H1 (cell line): ENCODE measurements around the gene NBEA. TPM values are rescaled to one million over a fixed set of nuclear protein-coding genes. Genes with fewer than 3 reads are reported as not detected.

ENCODE experiments used
- CTCF ChIA-PET: fragments of 300-600 bp; sonication (Branson Sonifier 250); formaldehyde crosslinking; loops from one replicate; lab custom pipeline; 2021; ENCODE audit not compliant: partially characterized antibody; lab: Charles Lee
- POLR2A ChIA-PET: fragments of 300-600 bp; sonication (Branson Sonifier 250); formaldehyde crosslinking; loops from one replicate; lab custom pipeline; 2021; ENCODE audit warnings: inconsistent platforms; ENCODE audit not compliant: partially characterized antibody; lab: Charles Lee
- DNase-seq, 2 experiments: peaks; one replicate each; pipeline versions ENCODE4 v3.0.0 to v3.0.0-alpha.2; 2010 to 2022; ENCODE audit warnings: low spot score in 2 of 2, low read depth in 1 of 2, mixed read lengths in 1 of 2
- FAIRE-seq: peaks from 2 replicates; lab custom pipeline; 2011; peaks lifted over from hg19 to GRCh38; lab: Jason Lieb, UNC
- H2AFZ ChIP-seq: 2 replicates; pipeline ENCODE4 v1.8.1; 2012; ENCODE audit warnings: low read length, inconsistent platforms
- H2AK5ac ChIP-seq: 2 replicates; pipeline ENCODE4 v1.6.1; 2013; ENCODE audit warnings: low read depth, low read length
- H2BK120ac ChIP-seq: replicated peaks from 2 replicates; pipeline ENCODE3; 2013; ENCODE audit warnings: low read depth, low read length, inconsistent platforms
- H2BK12ac ChIP-seq: 2 replicates; pipeline ENCODE4 v1.6.1; 2013; ENCODE audit warnings: low read depth, low read length
- H2BK15ac ChIP-seq: 2 replicates; pipeline ENCODE4 v1.6.1; 2013; ENCODE audit warnings: low read length
- H2BK20ac ChIP-seq: 2 replicates; pipeline ENCODE4 v1.6.1; 2013; ENCODE audit warnings: low read length
- H2BK5ac ChIP-seq: 2 replicates; pipeline ENCODE4 v1.6.1; 2013; ENCODE audit warnings: low read depth, low read length
- H3K14ac ChIP-seq: 2 replicates; pipeline ENCODE4 v1.6.1; 2013; ENCODE audit warnings: inconsistent platforms; ENCODE audit not compliant: insufficient read length
- H3K18ac ChIP-seq: 2 replicates; pipeline ENCODE4 v1.6.1; 2013; ENCODE audit warnings: low read length; ENCODE audit errors: extremely low read depth
- H3K23ac ChIP-seq: 2 replicates; pipeline ENCODE4 v1.6.1; 2013; ENCODE audit warnings: inconsistent platforms; ENCODE audit not compliant: insufficient read length
- H3K23me2 ChIP-seq: 2 replicates; pipeline ENCODE4 v1.6.1; 2013; ENCODE audit warnings: low read depth, low read length
- H3K27ac ChIP-seq: 2 replicates; pipeline ENCODE4 v1.6.1; 2011; ENCODE audit warnings: low read depth, low read length, inconsistent platforms
- H3K27me3 ChIP-seq, 4 experiments: replicated peaks in 1 of 4; 1 replicate in 1 of 4; 2 replicates in 3 of 4; pipeline versions ENCODE4 v1.6.1 to v1.8.1; 2011 to 2013; ENCODE audit warnings: low read length in 3 of 4, mild to moderate bottlenecking in 3 of 4, inconsistent platforms in 2 of 4, mixed read lengths in 2 of 4, moderate library complexity in 1 of 4; ENCODE audit not compliant: control insufficient read depth in 3 of 4, insufficient read depth in 3 of 4; ENCODE audit errors: extremely low read depth in 1 of 4
- H3K36me3 ChIP-seq, 4 experiments: 2 replicates each; pipeline versions ENCODE4 v1.6.1 to v1.8.1; 2011 to 2013; ENCODE audit warnings: mild to moderate bottlenecking in 4 of 4, low read length in 3 of 4, moderate library complexity in 2 of 4, control low read depth in 1 of 4, inconsistent platforms in 1 of 4; ENCODE audit not compliant: insufficient read depth in 4 of 4, control insufficient read depth in 2 of 4
- H3K4ac ChIP-seq: replicated peaks from 2 replicates; pipeline ENCODE3; 2013; ENCODE audit warnings: low read length, low read depth, mixed read lengths, inconsistent platforms; ENCODE audit not compliant: insufficient read length
- H3K4me1 ChIP-seq, 4 experiments: replicated peaks in 1 of 4; 1 replicate in 1 of 4; 2 replicates in 3 of 4; pipeline versions ENCODE4 v1.6.1 to v1.8.1; 2011 to 2013; ENCODE audit warnings: low read length in 3 of 4, inconsistent platforms in 2 of 4, mixed read lengths in 1 of 4; ENCODE audit not compliant: insufficient read depth in 4 of 4, control insufficient read depth in 3 of 4
- H3K4me2 ChIP-seq, 2 experiments: 2 replicates each; pipeline versions ENCODE4 v1.6.1 to v1.8.1; 2011 to 2013; ENCODE audit warnings: low read depth in 2 of 2, low read length in 2 of 2, control low read depth in 1 of 2, inconsistent platforms in 1 of 2, mild to moderate bottlenecking in 1 of 2; ENCODE audit not compliant: insufficient read depth in 1 of 2
- H3K4me3 ChIP-seq, 4 experiments: fragments of 200-600, 300-600 bp in 1 of 4; sonication (generic), shearing (Covaris generic), sonication (Bioruptor Twin) in 1 of 4; 2 replicates each; pipeline versions ENCODE4 v1.5.1 to v1.8.1; 2011 to 2016; ENCODE audit warnings: low read length in 4 of 4, low read depth in 3 of 4, control low read depth in 2 of 4, inconsistent platforms in 2 of 4, mild to moderate bottlenecking in 2 of 4, mixed read lengths in 1 of 4, moderate library complexity in 1 of 4; ENCODE audit not compliant: insufficient read depth in 2 of 4; ENCODE audit errors: extremely low read depth in 1 of 4
- H3K56ac ChIP-seq: replicated peaks from 2 replicates; pipeline ENCODE3; 2013; ENCODE audit warnings: low read depth, mild to moderate bottlenecking, mixed read lengths, low read length, inconsistent platforms; ENCODE audit not compliant: insufficient read length
- H3K79me1 ChIP-seq: 2 replicates; pipeline ENCODE4 v1.6.1; 2013; ENCODE audit warnings: low read depth, low read length, control low read depth
- H3K79me2 ChIP-seq, 2 experiments: 2 replicates each; pipeline versions ENCODE4 v1.6.1 to v1.8.1; 2012 to 2013; ENCODE audit warnings: low read length in 2 of 2, mild to moderate bottlenecking in 2 of 2, inconsistent platforms in 1 of 2; ENCODE audit not compliant: insufficient read depth in 2 of 2, control insufficient read depth in 1 of 2
- H3K9ac ChIP-seq, 4 experiments: replicated peaks in 1 of 4; 1 replicate in 1 of 4; 2 replicates in 3 of 4; pipeline versions ENCODE4 v1.6.1 to v1.8.1; 2011 to 2013; ENCODE audit warnings: low read depth in 3 of 4, low read length in 3 of 4, control low read depth in 2 of 4, mild to moderate bottlenecking in 2 of 4, moderate library complexity in 2 of 4, inconsistent platforms in 1 of 4; ENCODE audit errors: extremely low read depth in 1 of 4
- H3K9me3 ChIP-seq, 2 experiments: 2 replicates each; pipeline versions ENCODE4 v1.6.1 to v1.8.1; 2012 to 2013; ENCODE audit warnings: mild to moderate bottlenecking in 2 of 2, moderate library complexity in 2 of 2, control low read depth in 1 of 2, inconsistent platforms in 1 of 2, low read depth in 1 of 2, low read length in 1 of 2, mixed read lengths in 1 of 2; ENCODE audit not compliant: insufficient read depth in 2 of 2
- H4K20me1 ChIP-seq, 2 experiments: replicated peaks in 1 of 2; 2 replicates each; pipeline versions ENCODE3 to v1.8.1; 2011 to 2013; ENCODE audit warnings: inconsistent platforms in 2 of 2, low read length in 2 of 2, mild to moderate bottlenecking in 1 of 2; ENCODE audit not compliant: insufficient read depth in 2 of 2, control insufficient read depth in 1 of 2
- H4K5ac ChIP-seq: 2 replicates; pipeline ENCODE4 v1.6.1; 2013; ENCODE audit warnings: low read length, low read depth, mixed read lengths, inconsistent platforms; ENCODE audit not compliant: insufficient read length
- H4K8ac ChIP-seq: 2 replicates; pipeline ENCODE4 v1.8.0; 2013; ENCODE audit warnings: mild to moderate bottlenecking, moderate library complexity, low read length, inconsistent platforms; ENCODE audit not compliant: insufficient read depth; ENCODE audit errors: extremely low read depth
- H4K91ac ChIP-seq: replicated peaks from 2 replicates; pipeline ENCODE3; 2013; ENCODE audit warnings: low read length, mixed read lengths, inconsistent platforms; ENCODE audit not compliant: insufficient read length
- BACH1 ChIP-seq: IDR thresholded peaks from 2 replicates; pipeline ENCODE4 v1.6.1; 2012; ENCODE audit warnings: low read length, improper control_type of control experiment
- BCL11A ChIP-seq, 2 experiments: IDR thresholded peaks; one replicate each; pipeline ENCODE4 v1.6.1; 2011; ENCODE audit warnings: low read depth in 2 of 2, low read length in 2 of 2, mild to moderate bottlenecking in 2 of 2
- CHD2 ChIP-seq: IDR thresholded peaks from 2 replicates; pipeline ENCODE4 v1.6.1; 2012; ENCODE audit warnings: low read length, improper control_type of control experiment
- RAD21 ChIP-seq, 2 experiments: IDR thresholded peaks in 1 of 2; conservative IDR thresholded peaks in 1 of 2; 2 replicates each; pipeline ENCODE4 v1.6.1; 2011; ENCODE audit warnings: low read depth in 2 of 2, low read length in 2 of 2, improper control_type of control experiment in 1 of 2, inconsistent platforms in 1 of 2, mild to moderate bottlenecking in 1 of 2, moderate library complexity in 1 of 2
- TEAD4 ChIP-seq: IDR thresholded peaks from 2 replicates; pipeline ENCODE4 v1.6.1; 2012; ENCODE audit warnings: low read depth, low read length, inconsistent platforms, mixed read lengths
- WGBS, 2 experiments: shearing (Covaris generic) in 1 of 2; methylation state at CpG; one replicate each; pipeline versions ENCODE4 v1.1.6 to v1.1.7; 2013 to 2015; ENCODE audit warnings: low lambda C conversion rate in 2 of 2, mixed read lengths in 2 of 2, inconsistent platforms in 1 of 2, low coverage in 1 of 2, missing lambda C conversion rate in 1 of 2; ENCODE audit not compliant: insufficient replicate concordance in 2 of 2, insufficient coverage in 1 of 2, insufficient read length in 1 of 2; ENCODE audit errors: extremely low coverage in 1 of 2, missing lambda C conversion rate in 1 of 2; 5-methylcytosine and 5-hydroxymethylcytosine counted together
- polyA plus RNA-seq, 7 experiments: library from polyadenylated mRNA; depleted of rRNA in 3 of 7; stranded (reverse) in 5 of 7; unstranded in 2 of 7; fragments of >200 nt in 5 of 7; fragments of 200-250 nt in 2 of 7; gene quantifications; 1 replicate in 5 of 7; 2 replicates in 1 of 7; 4 replicates in 1 of 7; pipeline versions ENCODE4 v1.2.1 to v1.2.3, GENCODE V29; 2011 to 2013; ENCODE audit warnings: missing spikeins in 2 of 7, mixed read lengths in 2 of 7
- total RNA-seq: library from RNA; stranded (reverse); fragmentation: NEBNext Ultra II Directional; extraction: Animal tissue kit (Norgen Biotek cat#: 25700); gene quantifications from 2 replicates; pipeline ENCODE4 v1.2.1, GENCODE V29; 2021
- TF ChIP-seq, protein P1 (sequence below): IDR thresholded peaks from 2 replicates; pipeline ENCODE4 v1.6.1; 2012; ENCODE audit warnings: inconsistent platforms

NBEA gene
- total and polyA plus RNA-seq, 2 of the 8 experiments (the other 6 are each of a cell fraction or from before 2014, with no cell fraction given): 14.2 to 21.5 TPM

DNA sequence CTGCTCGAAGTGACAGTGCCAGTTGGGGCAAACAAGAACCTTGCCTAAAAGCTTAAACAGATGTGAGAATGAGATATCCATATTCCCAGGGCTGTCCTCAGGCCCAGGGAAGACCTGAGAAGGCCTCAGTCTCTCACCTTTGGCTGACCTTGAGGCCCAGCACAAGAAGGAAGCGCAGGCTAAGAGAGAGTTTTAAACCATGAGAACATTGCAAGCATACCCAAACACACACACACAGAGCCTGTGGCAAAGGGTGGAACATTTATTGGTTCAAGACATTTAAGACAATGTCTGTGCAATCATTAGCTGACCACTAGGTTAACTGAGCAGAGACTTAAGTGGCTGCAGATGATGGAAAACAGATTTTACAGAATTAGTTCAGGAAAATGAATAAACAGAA lies 248.2 kb downstream of the NBEA start:
- Histone ChIP-seq H2BK120ac (no peak overlapping the region), H3K4me1 (no peaks in the 10 kb centered on the region), H3K36me3 (no peaks in the 10 kb centered on the region), H3K23ac (no peak overlapping the region), H3K23me2 (no peaks in the 10 kb centered on the region), H2BK12ac (no peak overlapping the region), H2AFZ (no peak overlapping the region), H3K27ac (no peak overlapping the region), H4K5ac (no peak overlapping the region), H3K9ac (no peak overlapping the region), H2BK20ac (no peak overlapping the region), H3K4me3 (no peak overlapping the region), H3K27me3 (no peaks in the 10 kb centered on the region), H2AK5ac (no peak overlapping the region), H4K91ac (no peak overlapping the region), H4K8ac (no peak overlapping the region), H4K20me1 (no peaks in the 10 kb centered on the region), H3K79me2 (no peaks in the 10 kb centered on the region), H3K18ac (no peak overlapping the region), H3K9me3 (no peaks in the 10 kb centered on the region), H3K14ac (no peak overlapping the region), H3K79me1 (no peaks in the 10 kb centered on the region), H2BK5ac (no peak overlapping the region), H3K4ac (no peak overlapping the region), H2BK15ac (no peak overlapping the region), H3K56ac (no peak overlapping the region), H3K4me2 (no peak overlapping the region)
- no peak for DNase-seq
- WGBS, 2 experiments: 91% methylated on average over 2 of the region's 2 CpGs; no CpG with 5 or more reads in 1 of the 2 experiments
- ChIA-PET POLR2A (no interaction called here), CTCF (interaction anchor here (1.2 kb wide), 1 partner anchor 1113 kb away, joined by 4 read pairs; no protein-coding TSS in a partner anchor)
- FAIRE-seq: no peak
- TF ChIP-seq, protein P1, sequence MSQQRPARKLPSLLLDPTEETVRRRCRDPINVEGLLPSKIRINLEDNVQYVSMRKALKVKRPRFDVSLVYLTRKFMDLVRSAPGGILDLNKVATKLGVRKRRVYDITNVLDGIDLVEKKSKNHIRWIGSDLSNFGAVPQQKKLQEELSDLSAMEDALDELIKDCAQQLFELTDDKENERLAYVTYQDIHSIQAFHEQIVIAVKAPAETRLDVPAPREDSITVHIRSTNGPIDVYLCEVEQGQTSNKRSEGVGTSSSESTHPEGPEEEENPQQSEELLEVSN: no peak
- no peak for TF ChIP-seq BCL11A (IDR thresholded peaks at IDR 0.05; ENCODE audit: low read depth in 2 of 2, low read length in 2 of 2)
- no peak for TF ChIP-seq BACH1
- TF ChIP-seq TEAD4: no peak
- no peak for TF ChIP-seq RAD21 (IDR thresholded peaks at IDR 0.05 in 1 of 2, conservative IDR thresholded peaks at IDR 0.05 in 1 of 2; ENCODE audit: low read depth in 2 of 2, low read length in 2 of 2)
- TF ChIP-seq CHD2: no peak
